Measurements from ENCODE around the gene CCL7.

Gene CCL7

DNA sequence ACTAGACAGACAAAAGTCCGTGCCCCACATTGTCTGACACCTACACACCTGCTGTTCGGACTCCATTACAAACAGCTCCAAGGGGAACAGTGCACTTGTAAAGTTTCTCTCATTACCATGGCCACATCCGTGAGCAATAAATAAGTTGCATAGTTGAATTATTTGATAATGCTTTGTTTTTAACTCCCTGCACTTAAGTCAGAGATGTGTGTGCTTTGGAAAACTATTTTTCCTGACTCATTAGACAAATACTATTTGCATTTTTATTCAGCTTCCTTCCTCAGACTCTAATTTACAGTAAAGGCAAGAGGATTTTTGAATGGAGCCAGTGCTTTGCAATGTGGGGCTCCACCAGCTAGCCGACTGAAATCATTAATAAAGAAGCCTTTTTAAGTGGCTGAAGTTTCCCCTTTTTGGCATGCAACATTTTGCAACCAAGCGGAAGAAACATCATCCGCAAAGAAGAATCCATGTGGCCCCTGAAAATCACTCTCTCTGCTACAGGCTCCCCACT, 21.5 kb upstream of the CCL7 start:
- peak; percentile 80 for DNase-seq

DNA sequence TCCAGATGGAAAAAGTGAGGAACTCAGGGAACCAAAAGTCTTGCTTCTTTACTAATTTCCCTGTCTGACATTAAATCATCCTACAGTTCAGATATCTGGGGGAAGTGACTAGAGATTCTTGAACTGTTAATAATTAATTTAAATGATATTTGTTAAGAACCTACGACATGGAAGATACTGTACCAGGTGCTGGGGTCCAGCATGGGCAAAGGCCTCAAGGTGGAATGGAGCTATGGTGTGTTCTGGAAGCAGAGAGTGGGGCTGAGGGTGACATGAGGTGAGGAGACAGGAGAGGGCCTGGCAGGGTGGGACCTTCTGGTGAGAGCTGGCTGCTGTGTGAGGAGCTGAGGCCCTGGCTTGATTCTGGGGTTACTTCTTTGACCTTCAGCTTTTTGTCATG, 21.0 kb upstream of the CCL7 start:
- no peak for DNase-seq

DNA sequence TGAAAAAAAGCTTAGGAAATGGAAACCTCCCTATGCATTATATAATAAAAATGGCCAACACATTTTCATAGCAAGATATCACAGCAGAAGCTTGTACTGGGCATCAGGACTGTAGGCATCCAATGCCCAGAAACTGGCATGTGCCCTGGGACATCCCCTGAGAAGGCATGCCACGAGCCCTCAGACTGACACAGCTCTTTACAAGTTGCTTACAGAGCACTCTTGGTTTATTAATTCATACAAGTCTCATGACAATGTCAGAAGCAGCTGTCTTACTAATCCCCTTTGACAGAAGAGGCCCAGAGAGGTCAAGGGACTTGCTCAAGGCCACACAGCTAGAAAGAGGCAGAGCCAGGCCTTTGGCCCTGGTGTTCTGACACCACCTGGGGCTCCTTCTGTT, 20.5 kb upstream of the CCL7 start:
- DNase-seq = no peak

DNA sequence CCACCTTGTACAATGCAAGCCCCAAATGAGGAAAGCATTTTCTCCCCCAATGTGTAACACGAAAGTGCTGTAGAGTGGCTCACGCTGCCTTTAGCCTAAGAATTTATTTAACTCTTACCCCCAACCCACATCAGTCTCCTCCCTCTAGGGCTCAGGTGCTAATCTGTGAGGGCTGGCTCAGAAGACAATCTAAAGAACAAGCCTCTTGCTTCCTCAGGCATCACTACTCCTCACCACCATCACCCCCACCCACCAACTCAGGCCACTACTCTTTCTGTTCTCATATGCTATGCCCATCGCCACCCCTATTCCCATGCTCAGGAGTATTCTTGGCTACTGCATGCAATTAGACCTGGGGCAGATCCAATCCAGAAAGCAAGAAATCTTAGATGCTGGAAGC, 18.8 kb upstream of the CCL7 start:
- DNase-seq = no peak

DNA sequence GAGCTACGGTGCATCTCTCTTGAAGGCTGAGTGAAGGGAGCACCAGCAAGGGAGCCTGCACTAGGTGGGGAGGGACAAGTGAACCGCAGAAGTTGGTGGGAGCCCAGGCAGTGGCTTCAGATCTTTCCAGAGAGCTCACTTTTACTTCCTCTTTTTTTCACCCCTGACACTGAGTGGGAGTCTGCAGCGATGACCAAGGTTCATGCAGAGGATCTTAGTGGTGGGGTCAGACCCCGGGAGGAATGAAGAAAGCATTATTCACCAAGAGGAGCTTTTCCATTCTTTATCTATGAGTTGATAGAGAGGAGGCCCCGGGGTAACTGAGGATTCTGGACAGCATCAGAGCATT, 18.0 kb upstream of the CCL7 start:
- DNase-seq = no peak

DNA sequence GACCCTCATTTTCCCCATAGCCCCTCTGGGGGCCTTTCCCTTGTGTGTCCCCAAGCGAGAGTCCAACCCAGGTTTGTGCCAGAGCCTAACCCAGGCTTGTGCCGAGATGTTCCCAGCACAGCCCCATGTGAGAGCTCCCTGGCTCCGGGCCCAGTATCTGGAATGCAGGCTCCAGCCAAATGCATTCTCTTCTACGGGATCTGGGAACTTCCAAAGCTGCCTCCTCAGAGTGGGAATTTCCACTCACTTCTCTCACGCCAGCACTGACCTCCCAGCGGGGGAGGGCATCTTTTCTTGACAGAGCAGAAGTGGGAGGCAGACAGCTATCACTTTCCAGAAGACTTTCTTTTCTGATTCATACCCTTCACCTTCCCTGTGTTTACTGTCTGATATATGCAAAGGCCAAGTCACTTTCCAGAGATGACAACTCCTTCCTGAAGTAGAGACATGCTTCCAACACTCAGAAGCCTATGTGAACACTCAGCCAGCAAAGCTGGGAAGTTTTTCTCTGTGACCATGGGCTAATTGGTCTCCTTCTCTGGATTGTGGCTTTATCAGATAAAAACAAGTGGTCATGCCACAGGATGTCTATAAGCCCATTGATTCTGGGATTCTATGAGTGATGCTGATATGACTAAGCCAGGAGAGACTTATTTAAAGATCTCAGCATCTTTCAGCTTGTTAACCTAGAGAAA, 17.4 kb upstream of the CCL7 start:
- DNase-seq = peak; percentile 94

DNA sequence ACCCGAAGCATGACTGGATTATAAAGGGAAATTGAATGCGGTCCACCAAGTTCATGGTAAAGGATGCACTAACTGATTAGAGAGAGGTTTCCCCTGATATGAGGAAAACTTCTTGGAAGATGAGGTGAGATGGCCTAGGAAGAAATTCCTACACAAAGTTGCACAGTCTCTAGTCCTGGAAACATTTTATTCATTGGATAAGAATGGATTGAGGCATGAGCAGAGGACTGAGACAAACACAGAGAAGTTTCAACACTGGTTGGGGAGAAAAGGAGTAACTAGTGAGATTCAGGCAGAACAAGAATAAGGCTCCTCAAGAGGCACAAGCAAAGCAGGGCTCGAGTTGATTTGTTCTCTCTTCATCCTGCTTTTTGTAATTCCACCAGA, 16.9 kb upstream of the CCL7 start:
- no peak for DNase-seq

DNA sequence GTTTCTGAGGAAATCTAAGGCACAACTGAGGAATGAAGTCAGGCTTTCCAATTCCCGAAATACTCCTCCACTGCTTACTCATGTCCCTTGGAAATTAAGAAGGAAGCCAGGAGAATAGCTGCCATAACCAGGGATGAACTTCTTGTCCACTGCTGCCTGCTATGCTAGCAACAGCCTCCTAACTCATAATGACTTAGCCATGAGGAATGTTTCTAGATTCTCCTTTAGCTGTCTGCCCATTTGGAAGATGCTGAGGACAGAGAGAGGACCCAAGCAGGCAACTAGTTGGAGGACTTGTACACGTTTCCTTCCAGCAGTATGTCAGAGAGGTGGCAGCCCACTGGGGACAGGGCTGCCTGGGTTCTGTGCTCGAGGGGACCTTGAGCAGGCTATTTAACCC, 15.9 kb upstream of the CCL7 start:
- peak; percentile 94 for DNase-seq

DNA sequence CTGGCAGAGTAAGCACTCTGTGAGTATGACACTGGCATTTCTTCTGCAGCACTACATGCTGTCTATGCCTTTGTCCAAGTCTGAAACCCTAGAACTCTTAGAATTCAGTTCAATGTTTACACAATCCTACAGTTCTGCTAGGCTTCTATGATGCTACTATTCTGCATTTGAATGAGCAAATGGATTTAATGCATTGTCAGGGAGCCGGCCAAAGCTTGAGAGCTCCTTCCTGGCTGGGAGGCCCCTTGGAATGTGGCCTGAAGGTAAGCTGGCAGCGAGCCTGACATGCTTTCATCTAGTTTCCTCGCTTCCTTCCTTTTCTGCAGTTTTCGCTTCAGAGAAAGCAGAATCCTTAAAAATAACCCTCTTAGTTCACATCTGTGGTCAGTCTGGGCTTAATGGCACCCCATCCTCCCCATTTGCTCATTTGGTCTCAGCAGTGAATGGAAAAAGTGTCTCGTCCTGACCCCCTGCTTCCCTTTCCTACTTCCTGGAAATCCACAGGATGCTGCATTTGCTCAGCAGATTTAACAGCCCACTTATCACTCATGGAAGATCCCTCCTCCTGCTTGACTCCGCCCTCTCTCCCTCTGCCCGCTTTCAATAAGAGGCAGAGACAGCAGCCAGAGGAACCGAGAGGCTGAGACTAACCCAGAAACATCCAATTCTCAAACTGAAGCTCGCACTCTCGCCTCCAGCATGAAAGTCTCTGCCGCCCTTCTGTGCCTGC, 15.2 kb upstream of the CCL7 start, which contains the start of gene CCL2:
CCL2 (plus strand) TSS at position 635 of the 730 bp plus-strand sequence; CDS start at position 700, 65 bp downstream.
- peak; percentile 80 for DNase-seq

DNA sequence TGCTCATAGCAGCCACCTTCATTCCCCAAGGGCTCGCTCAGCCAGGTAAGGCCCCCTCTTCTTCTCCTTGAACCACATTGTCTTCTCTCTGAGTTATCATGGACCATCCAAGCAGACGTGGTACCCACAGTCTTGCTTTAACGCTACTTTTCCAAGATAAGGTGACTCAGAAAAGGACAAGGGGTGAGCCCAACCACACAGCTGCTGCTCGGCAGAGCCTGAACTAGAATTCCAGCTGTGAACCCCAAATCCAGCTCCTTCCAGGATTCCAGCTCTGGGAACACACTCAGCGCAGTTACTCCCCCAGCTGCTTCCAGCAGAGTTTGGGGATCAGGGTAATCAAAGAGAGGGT, 14.7 kb upstream of the CCL7 start:
- peak; percentile 44 for DNase-seq

DNA sequence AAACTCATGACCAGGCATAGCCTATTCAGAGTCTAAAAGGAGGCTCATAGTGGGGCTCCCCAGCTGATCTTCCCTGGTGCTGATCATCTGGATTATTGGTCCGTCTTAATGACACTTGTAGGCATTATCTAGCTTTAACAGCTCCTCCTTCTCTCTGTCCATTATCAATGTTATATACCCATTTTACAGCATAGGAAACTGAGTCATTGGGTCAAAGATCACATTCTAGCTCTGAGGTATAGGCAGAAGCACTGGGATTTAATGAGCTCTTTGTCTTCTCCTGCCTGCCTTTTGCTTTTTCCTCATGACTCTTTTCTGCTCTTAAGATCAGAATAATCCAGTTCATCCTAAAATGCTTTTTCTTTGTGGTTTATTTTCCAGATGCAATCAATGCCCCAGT, 14.2 kb upstream of the CCL7 start:
- DNase-seq = no peak

DNA sequence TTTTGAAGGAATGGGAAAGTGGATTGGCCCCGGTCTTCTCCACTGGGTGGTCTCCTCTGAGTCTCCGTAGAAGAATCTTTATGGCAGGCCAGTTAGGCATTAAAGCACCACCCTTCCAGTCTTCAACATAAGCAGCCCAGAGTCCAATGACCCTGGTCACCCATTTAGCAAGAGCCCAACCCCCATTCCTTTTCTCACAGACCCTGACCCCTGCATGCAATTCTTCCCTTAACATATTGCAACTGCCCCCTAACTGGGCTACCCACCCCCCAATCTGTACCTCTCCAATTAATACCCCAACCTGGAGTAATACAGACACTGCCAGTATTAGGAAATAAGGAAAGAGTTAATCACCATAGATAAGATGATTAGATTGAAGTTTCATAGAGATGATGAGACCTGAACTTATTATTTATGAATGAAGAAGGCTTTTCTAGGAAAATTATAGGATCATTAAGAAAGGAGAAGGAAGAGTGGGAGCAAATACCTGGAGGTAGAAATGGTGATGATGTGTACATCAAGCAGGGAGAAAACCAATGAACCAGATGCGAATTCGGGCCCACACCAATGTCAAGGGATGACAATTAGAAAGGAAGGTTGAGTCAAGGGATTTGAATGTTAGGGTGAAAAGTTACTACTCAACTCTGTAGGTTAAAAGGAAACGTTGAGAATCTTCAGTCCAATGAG, 12.6 kb upstream of the CCL7 start:
- DNase-seq = no peak

DNA sequence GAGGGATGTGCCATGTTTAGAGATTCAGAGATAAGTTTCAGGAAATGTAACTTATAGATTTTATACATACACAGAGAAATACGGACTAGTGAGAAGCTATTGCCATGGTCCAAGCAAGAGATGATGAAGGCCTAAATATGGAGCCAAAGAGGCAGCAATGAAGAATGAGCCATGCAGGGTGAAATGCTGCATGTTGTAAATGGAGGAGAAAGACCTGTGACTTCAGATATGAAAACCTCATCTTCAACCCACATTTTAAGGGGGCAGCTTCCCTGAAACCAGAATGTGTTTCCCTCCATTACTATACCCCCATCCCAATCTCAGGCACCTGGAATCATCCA, 12.1 kb upstream of the CCL7 start:
- no peak for DNase-seq

DNA sequence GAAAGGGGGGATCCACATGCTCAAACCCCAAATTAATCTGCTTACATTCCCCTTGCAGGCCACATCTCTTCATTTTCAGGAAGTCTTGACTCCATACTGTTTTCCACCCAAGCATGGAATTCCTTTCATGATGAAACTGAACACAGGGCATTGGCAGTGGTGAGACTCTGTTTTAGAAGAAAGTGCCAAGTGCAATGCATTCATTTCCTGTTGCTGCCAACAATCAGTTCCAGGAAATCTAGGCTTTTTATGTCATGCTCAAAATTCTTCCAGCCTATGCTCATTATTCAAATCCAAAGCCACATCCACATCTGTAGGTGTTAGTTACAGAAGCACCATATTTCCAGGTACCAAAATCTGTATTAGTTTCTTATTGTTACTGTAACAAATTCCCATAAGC, 10.9 kb upstream of the CCL7 start:
- peak; percentile 50 for DNase-seq

DNA sequence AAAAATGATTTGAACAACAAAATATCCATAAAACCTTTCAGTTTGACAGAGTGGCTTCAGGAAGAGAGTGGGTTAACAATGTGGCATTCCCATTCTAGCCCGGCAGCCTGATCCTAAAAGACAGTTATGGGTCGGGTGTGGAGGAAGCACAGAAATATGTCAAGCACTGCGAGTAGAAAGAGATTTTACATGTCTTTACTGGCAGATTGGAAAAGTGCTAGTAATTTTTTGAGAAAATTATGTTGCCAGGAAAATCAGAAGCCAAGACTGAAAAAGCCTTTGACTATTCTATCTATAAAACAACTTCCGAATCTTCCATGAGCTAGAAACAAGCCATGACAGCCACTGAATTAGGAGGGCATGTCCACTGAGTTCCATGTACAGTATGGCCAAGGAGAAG, 9.2 kb upstream of the CCL7 start:
- DNase-seq = no peak

DNA sequence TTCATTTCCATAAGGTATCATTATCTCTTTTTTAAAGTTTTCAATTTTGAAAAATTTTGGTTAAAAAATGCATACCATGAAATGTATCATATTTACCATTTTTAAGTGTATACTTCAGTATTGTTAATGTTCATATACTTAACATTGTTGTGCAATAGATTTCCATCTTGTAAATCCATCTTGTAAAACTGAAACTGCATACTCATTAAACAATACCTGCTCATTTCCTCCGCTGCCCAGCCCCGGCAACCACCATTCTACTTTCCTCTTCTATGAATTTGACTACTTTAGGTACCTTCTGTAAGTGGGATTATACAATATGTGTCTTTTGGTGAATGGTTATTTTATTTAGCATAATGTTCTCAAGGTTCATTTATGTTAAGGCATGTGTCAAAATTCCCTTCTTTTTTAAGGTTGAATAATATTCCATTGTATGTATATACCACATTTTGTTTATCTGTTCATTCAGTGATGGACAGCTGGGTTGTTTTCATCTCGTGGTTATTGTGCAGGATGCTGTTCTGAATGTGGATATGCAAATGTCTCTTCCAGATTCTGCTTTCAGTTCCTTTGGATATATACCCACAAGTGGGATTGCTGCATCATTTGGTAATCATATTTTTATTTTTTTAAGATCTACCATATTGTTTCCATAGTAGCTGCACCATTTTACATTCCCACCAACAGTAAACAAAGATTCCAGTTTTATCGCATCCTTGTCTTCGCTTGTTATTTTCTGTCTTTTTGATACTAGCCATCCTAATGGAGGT, 8.3 kb upstream of the CCL7 start:
- no peak for DNase-seq

DNA sequence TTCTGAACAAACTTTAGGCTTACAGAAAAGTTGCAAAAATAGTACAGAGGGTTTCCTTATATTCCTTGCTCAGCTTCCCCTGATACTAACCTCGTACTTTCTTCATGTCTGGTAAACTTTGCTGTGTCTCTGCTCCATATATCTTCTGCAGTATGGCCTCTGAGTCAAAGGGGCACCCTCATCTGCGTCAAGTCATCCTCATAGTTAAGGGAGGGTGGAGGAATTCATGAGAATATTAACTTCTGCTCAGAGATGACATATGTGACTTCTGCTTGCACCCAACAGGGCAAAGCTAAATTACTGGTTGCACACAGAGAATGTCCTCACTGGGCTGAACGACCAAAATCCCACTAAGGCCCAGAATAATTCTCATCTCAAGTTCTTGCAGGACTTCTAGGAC, 4.3 kb upstream of the CCL7 start:
- no peak for DNase-seq

DNA sequence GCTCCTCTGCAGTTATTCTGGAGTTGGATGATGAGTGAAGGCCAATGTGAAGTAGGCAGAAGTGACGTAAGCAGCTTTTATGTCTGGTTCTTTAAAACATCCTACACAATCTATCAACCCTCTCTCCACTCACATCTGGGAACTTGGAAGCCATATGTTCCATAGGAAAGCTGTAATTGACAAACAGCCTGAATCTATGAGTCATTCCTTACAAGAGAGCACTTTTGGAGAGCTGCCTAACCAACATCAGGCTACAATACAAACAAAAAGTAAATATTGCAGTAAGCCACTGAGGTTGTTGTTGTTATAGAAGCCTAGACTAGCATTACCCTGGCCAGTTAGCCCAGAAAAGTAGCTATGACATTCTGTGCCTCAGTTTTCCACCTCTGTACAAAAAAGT, 5.9 kb downstream of the CCL7 start:
- peak; percentile 91 for DNase-seq

DNA sequence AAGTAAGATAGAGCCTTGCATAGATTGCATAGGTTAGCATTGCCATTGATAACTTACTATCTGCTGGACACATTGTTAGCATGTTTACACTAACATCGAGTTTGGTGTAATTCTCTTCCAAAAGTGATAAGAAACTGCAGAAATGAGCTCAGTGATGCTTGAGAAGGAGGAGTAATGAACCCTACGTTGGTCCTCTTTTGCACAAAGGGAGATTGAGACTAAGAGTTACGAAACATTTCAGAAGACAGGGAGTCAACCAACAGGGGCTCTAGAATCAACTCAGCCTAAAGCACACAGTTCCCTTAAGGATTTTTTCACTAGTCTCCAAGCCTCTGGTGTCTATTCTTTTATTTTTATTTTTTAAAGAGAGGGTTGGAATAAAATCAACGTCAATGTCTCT, 6.8 kb downstream of the CCL7 start:
- no peak for DNase-seq

DNA sequence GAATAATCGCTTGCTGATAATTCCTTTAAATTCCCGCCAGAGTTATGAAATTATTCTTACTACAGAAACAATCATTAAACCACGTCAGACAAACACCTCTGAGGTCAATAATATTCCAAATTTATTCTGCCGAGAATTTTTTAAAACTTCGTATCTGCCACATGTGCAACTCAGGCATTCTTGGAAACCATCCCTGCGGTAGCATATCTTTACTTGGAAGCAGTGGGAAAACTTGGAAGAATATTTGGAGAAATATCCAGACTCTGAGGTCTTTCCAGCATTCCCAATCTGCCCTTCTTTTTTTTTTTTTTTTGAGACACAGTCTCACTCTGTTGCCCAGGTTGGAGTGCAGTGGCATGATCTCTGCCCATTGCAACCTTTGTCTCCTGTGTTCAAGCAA, 13.6 kb downstream of the CCL7 start:
- peak; percentile 35 for DNase-seq

DNA sequence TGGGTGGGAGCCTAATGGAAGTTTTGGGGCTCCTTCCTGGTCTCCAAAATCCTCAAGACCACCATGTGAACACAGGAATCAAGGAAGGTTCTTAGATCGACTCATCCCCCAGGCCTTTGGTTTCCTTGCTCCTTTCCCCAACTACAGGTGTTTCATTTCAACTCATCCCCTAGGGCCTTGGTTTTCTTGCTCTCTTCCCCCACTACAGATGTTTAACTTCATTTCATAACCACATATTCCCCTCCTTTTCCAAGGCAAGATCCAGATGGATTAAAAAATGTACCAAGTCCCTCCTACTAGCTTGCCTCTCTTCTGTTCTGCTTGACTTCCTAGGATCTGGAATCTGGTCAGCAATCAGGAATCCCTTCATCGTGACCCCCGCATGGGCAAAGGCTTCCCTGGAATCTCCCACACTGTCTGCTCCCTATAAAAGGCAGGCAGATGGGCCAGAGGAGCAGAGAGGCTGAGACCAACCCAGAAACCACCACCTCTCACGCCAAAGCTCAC, 15.3 kb downstream of the CCL7 start, which contains the start of gene CCL11:
CCL11 (plus strand) TSS at position 457 of the 507 bp plus-strand sequence. CDS start 67 bp downstream, outside the sequence.
- no peak for DNase-seq

DNA sequence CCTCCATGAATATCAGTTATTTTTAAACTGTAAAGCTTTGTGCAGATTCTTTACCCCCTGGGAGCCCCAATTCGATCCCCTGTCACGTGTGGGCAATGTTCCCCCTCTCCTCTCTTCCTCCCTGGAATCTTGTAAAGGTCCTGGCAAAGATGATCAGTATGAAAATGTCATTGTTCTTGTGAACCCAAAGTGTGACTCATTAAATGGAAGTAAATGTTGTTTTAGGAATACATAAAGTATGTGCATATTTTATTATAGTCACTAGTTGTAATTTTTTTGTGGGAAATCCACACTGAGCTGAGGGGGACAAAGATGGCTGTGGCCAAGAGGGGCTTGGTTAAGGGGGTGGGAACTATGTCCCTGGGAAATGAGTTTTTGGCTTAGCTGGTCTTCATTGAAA, 17.9 kb downstream of the CCL7 start:
- peak; percentile 28 for DNase-seq

DNA sequence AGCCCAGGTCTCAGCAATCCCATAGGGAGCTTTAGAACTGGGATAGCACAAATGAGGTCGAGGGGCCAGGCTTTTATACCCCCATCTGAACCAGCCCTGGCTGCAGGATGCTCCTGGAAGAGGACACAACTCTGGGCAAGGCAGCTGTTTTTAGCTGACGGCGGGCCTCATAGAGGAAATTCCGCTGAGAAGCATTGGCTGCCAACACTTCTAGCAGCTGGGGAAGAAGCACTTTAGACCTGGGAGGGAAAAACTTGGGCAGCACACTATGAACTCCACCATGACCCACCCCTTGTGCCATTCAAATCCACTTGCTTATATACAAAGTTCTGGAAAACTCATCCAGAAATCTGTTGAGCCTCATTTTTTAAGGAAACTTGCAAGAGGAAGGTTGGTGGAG, 20.6 kb downstream of the CCL7 start:
- DNase-seq = no peak

All from fibroblast of skin of right biceps (primary cell).